ENCODE data around the gene ZNF155. TPM values are rescaled to one million over a fixed set of nuclear protein-coding genes. Genes with fewer than 3 reads are reported as not detected.

ZNF155 gene
- total and polyA plus RNA-seq, 2 donors (not counting 3 experiments of a cell fraction or from before 2014, with no cell fraction given) = 2.0 to 5.9 TPM

DNA sequence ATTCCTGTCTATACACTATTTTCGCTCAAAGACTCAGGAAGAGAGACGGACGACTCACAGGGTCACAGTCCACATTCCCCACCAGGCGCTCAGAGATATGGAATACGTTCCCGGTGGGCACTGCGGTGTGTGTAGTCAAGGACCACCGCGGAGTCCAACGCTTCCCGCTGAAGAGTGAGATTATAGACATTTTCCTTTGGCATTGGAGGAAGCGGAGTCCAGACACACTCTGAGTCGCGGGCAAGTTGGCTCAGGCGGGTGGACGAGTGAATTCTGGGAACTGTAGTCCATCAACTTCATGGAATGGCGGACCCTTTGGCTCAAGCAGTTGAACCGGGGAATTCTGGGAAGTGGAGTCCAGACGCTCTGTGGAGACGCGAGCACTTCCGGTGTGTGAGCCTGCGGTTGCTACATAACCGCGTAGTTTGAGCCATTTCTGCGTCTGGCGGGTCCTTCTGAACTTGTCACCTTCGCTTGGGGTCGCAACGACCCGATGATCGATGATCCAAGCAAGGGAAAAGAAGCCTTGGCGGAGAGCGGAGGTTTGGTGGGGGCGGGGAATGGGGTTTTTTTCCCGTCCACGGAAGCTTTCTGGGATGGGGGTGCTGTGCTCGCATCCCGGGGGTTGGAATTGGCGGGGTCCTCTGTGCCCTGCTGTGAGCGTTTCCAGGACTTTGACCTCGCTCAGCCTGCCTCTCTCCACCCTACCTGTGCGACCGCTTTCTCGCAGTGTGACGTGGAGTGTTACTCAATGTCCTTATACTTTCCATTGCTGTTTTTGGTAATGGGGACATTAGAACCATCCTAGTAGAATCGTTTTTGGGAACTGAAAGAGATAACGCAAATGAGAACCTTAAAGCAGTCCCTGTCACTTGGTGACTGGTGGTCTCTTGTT is 18.8 kb downstream of the ZNF155 start, which contains the start of gene ZNF230:
ZNF230 (plus strand) TSS at position 392 of the 895 bp plus-strand sequence. CDS start 4,122 bp downstream, outside the sequence.
- Histone ChIP-seq H3K79me2 (ENCODE audit: control insufficient read depth, insufficient read depth, low read length) (no peaks in the 10 kb centered on the region), H3K4me1 (ENCODE audit: control insufficient read depth, extremely low read depth, insufficient read depth, low read length) (peaks cover 6% of the 10 kb centered on the region), H3K4me3 (replicated peaks in 1 of 3; ENCODE audit: insufficient read depth in 1 of 3, low read depth in 1 of 3, low read length in 3 of 3) (peak within 1 kb of the TSS; percentile 59 to 86 (median 84)), H3K27me3 (ENCODE audit: control insufficient read depth in 2 of 2, insufficient read depth in 2 of 2, low read length in 2 of 2) (no peaks in the 10 kb centered on the region), H2AFZ (ENCODE audit: low read depth, low read length) (peak within 1 kb of the TSS; percentile 98), H3K36me3 (ENCODE audit: control insufficient read depth in 2 of 2, extremely low read depth in 1 of 2, insufficient read depth in 2 of 2, low read length in 2 of 2) (peaks cover 0 to 4% of the 10 kb centered on the region in 2 experiments), H3K9me1 (replicated peaks; ENCODE audit: control insufficient read depth, extremely low read depth, insufficient read depth, low read length) (no peaks in the 10 kb centered on the region), H4K20me1 (replicated peaks; ENCODE audit: control insufficient read depth, extremely low read depth, insufficient read depth, low read length) (no peaks in the 10 kb centered on the region), H3K4me2 (ENCODE audit: insufficient read depth, low read length) (peak within 1 kb of the TSS; percentile 72), H3K27ac (ENCODE audit: insufficient read depth, low read depth, low read length) (peak within 1 kb of the TSS; percentile 36), H3K9ac (replicated peaks; ENCODE audit: extremely low read depth, insufficient read depth, low read length) (peak within 1 kb of the TSS; percentile 72), H3K9me3 (replicated peaks; ENCODE audit: control insufficient read depth, insufficient read depth, low read length) (no peaks in the 10 kb centered on the region)
- FAIRE-seq = peak; percentile 99
- DNase-seq (ENCODE audit: low read depth, low spot score) = peak; percentile 96
- POLR2A ChIA-PET = no interaction called here
- TSS peak; percentile 72 for BruUV-seq (replicated peaks)
- intact Hi-C loops (cut with micrococcal nuclease) (loop anchor here (1.0 to 10.0 kb wide), 8 partner anchors 19 to 302 kb away; partner anchors contain the start of genes ZNF155, ZNF221, ZNF222 and ZNF224), dilution Hi-C loops (cut with MboI; ENCODE audit: extremely low pct_ligation_motif_present, low sequenced_read_pairs) (no loop called here)
- CTCF ChIA-PET = no interaction called here
- TF ChIP-seq, protein P1, sequence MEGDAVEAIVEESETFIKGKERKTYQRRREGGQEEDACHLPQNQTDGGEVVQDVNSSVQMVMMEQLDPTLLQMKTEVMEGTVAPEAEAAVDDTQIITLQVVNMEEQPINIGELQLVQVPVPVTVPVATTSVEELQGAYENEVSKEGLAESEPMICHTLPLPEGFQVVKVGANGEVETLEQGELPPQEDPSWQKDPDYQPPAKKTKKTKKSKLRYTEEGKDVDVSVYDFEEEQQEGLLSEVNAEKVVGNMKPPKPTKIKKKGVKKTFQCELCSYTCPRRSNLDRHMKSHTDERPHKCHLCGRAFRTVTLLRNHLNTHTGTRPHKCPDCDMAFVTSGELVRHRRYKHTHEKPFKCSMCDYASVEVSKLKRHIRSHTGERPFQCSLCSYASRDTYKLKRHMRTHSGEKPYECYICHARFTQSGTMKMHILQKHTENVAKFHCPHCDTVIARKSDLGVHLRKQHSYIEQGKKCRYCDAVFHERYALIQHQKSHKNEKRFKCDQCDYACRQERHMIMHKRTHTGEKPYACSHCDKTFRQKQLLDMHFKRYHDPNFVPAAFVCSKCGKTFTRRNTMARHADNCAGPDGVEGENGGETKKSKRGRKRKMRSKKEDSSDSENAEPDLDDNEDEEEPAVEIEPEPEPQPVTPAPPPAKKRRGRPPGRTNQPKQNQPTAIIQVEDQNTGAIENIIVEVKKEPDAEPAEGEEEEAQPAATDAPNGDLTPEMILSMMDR (IDR thresholded peaks at IDR 0.05; ENCODE audit: extremely low read depth in 1 of 2, insufficient read depth in 1 of 2, low read depth in 1 of 2, low read length in 2 of 2) = no peak
- TF ChIP-seq, protein P2, sequence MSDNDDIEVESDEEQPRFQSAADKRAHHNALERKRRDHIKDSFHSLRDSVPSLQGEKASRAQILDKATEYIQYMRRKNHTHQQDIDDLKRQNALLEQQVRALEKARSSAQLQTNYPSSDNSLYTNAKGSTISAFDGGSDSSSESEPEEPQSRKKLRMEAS (IDR thresholded peaks at IDR 0.05; ENCODE audit: insufficient read depth, insufficient read length) = no peak
- TF ChIP-seq JUN (IDR thresholded peaks at IDR 0.05; ENCODE audit: borderline replicate concordance, insufficient read depth, insufficient read length, low read depth) = no peak
- no peak for TF ChIP-seq FOS (IDR thresholded peaks at IDR 0.05; ENCODE audit: borderline replicate concordance, insufficient read depth, low read length)
- TF ChIP-seq POLR2AphosphoS5 (IDR thresholded peaks at IDR 0.05; ENCODE audit: insufficient read depth, low read depth, low read length) = peak; percentile 48
- TF ChIP-seq POLR2A (IDR thresholded peaks at IDR 0.05; ENCODE audit: low read depth, low read length) = peak; percentile 69

Measured in endothelial cell of umbilical vein (primary cell).